Frontal cortex (tissue), 4 donors: ENCODE data around the gene GOLIM4. TPM values are rescaled to one million over a fixed set of nuclear protein-coding genes. Genes with fewer than 3 reads are reported as not detected.
"Not testable (repeated sequence)": the region's sequence is repeated elsewhere in the genome, so short reads cannot be mapped to it uniquely, and the experiment has no call there.

Experiments used
- DNase-seq, 2 donors: peaks; one replicate each; pipeline ENCODE4 v3.0.0; 2012; ENCODE audit warnings: low spot score in 2 of 2
- FAIRE-seq: peaks from 2 replicates; lab custom pipeline; 2012; peaks lifted over from hg19 to GRCh38; lab: Jason Lieb, UNC
- total RNA-seq: library from RNA; depleted of rRNA; stranded (reverse); fragments of >200 nt; gene quantifications from one replicate; pipeline ENCODE4 v1.2.3, GENCODE V29; 2014
- donor health status: control.
- donor health status: control.
- donor health status: control.

The GOLIM4 gene
- total RNA-seq, 1 donor from 2014 or later: 17.5 TPM

- DNase-seq: no peak
- no peak for FAIRE-seq
Measured at GRCh38 chr3:168081171-168081771, 14.5 kb downstream of the GOLIM4 start.

DNA sequence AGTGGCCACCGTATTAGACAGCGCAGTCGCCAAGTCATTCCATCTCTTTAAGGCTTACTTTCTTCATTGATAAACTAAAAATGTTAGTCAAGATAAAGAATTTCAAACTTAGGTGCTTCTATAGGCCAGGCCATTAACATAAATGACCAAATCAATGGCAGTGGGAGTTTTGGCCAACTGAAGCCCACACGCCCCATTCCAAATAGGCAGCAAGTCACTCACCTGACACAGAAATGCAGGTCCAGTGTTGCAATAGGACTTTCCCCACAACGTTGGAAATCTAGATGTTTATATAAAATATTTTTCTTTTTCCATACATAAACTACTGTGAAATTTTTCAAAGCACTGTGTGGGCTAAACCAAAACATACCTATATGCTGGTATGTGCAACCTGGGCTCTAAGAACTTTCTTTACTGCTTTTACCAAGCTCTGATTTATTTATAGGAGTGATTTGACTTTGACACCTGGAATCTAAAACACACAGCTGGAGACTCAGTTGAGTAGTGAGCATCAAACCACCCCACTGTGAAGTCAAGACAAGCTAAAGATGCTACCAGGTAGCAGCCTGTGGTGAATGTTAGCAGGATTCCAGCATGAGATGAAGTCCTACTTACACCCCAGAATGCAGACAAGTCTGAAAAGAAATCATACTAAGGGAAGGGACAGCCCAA, 15.1 kb downstream of the GOLIM4 start:
- no peak for DNase-seq
- FAIRE-seq: no peak

DNA sequence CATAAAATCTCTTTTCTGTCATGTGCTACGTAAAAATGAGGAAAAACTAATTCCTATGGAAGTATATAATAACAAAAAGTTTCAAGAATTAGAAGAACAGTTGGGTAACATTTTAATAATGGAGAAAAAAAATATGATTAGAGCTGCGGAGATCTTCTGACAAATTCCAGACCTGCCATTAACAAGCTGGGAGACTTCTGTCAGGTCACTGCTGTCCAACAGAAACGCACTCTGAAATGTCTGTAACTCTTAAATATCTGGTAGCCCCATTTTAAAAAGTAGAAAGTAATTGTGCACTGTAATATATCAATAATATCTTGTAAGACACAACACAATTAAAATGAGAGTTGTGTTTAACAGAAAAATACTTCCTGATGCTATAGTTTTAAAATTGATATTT, 15.7 kb downstream of the GOLIM4 start:
- FAIRE-seq (no peak), DNase-seq (no peak)

GRCh38 chr3:168077091-168077490, 18.6 kb downstream of the GOLIM4 start:
- FAIRE-seq: no peak
- no peak for DNase-seq

DNA sequence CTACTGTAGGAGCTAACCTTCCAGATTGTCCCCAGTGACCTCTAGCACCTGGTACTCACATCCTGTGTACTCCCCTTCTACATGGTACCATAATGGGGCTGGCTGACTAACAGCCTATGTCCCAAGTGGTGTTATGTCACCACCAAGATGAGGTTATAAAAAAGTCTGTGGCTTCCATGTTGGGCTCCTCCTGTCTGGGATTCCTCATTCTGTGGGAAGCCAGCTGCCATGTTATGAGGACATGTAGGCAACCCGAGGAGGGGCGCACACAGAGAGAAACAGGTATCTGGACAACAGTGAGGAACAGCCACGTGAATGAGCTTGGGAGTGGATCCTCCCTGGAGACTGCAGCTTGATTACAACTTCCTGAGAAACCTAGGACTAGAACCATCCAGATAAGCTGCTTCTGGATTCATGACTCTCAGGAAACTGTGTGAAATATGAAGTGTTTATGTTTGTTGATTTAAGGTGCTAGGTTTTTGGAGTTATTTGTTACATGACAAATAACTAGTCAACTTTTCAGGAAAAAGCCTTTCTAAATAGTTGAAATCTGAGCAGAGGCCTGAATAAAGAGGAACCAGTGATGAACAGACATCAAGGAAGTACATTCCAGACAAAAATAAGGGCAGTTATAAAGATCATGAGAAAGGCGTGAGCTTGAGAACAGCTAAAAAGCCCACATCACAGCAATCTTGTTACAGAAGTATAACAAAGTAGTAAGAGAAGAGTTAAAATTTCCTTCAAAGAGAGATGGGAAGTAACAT, 21.7 kb downstream of the GOLIM4 start:
- DNase-seq (no peak), FAIRE-seq (no peak)

GRCh38 chr3:168072323-168072650, 23.4 kb downstream of the GOLIM4 start:
- DNase-seq (no peak), FAIRE-seq (no peak)

DNA sequence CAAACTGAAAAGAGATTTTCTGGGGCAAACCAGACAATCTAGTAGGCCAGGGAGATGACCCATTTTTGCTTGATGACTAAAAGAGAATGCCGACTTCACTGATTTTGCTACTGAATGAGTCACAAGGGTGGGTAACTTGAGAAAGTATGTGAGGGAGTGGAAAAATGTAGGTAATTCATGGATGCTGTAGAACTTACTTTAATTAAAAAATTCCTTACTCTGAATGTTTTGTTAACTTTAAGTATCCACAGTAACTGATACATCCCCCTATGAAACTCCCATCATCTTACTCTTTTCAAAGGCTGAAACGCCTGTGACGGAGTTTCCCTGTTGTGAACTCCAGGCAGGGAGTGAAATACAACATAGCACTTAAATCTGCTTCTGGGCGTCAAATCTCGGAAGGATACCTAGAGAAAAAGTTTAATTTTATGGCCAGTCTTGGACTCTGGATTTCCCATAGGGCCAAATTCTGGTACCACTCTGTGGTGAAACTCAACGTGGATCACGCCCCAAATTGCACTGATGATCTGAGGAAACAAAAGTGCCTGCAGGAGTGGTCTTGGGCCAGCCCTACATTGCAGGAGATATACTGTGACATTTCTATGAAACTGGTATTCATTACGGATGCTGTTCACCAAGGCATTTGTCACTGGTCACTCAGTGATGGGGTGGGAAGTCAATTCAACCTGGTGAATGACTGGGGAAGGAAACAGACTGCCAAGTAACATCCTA, 24.0 kb downstream of the GOLIM4 start:
- FAIRE-seq (no peak), DNase-seq (no peak)

DNA sequence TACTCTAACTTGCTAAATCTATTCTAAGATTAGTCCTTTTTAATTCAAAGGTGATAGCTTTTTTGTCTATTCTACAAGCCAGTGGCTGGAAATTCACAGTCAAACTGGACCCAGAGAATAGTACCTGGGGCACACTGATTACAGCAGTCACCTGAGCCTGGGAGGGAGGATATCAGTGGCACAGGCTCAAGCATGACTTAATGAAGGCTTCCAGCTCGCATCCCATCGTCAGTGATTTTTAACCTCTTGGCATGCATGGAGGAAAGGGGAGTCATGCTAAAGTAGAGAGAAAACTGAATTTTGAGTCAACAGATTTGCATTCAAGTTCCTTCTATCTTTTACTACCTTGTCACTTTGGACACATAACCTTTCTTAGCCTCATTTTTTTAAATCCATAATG, 24.8 kb downstream of the GOLIM4 start:
- DNase-seq: no peak
- no peak for FAIRE-seq

DNA sequence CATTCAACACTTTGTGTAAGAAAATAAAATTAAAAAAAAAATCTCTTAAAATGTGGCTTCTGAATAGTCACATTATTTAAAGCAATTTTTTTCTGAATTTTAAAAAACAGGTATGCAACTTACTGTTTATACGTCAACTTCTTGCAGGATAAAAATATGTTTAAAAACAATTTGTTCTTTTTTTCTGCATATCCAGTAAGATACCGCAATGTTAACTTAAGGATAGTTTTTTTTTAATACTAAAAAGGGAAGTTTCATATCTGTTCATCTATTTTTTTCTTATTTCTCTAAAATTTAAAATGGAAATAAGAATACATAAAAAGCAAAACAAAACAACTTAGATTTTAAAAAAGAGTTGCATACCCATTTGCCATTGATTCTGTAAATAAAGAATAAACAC, 27.4 kb downstream of the GOLIM4 start:
- peak; percentile 56 for FAIRE-seq
- DNase-seq: no peak

DNA sequence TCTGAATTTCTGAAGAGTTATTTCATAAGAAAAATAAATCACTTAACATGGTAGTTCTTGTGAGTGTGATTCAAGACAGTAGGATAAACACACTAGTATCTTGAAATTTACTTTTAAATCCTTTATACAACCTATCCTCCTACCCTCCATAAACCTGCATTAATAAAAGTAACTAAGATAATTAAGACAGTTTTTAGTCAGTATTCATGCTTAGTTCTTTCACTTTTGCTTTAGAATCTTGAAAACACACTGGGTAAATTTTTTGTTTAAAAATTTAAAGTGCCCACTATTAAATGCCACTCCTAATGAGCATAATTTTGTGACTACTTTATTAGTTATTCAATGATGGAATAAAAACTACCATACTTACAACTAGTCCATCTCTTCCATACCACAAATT, 28.8 kb downstream of the GOLIM4 start:
- no peak for FAIRE-seq

GRCh38 chr3:168065569-168065968, 30.2 kb downstream of the GOLIM4 start:
- FAIRE-seq: no peak

More for the DNA sequence above, 28.8 kb downstream of the GOLIM4 start:
- DNase-seq: no peak

GRCh38 chr3:168063122-168063521, 32.6 kb downstream of the GOLIM4 start:
- DNase-seq (no peak), FAIRE-seq (no peak)

More at GRCh38 chr3:168065569-168065968, 30.2 kb downstream of the GOLIM4 start:
- no peak for DNase-seq

GRCh38 chr3:168062679-168063078, 33.0 kb downstream of the GOLIM4 start:
- FAIRE-seq: no peak
- no peak for DNase-seq

- FAIRE-seq: no peak
- no peak for DNase-seq
Measured at GRCh38 chr3:168061332-168061996, 34.3 kb downstream of the GOLIM4 start.

DNA sequence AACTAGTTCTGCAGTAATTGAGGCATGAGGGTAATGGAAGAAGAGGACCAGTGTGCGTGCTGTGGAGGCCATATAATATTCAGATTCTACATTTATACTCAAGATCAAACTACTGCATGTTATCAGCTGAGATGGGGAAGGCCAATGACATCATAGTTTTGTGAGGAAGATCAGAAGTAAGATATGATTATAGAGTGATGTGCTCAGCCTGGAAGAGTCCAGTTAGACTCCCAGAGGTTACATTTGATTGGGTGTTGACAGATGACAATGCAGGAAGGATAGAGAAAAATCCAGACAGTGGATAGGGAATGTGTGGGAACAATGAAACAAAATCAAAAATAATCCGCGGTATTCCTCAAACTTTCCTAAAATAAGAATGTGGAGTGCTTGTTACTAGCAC, 35.4 kb downstream of the GOLIM4 start:
- DNase-seq (no peak), FAIRE-seq (no peak)

GRCh38 chr3:168058481-168058880, 37.2 kb downstream of the GOLIM4 start:
- DNase-seq (no peak), FAIRE-seq (no peak)

DNA sequence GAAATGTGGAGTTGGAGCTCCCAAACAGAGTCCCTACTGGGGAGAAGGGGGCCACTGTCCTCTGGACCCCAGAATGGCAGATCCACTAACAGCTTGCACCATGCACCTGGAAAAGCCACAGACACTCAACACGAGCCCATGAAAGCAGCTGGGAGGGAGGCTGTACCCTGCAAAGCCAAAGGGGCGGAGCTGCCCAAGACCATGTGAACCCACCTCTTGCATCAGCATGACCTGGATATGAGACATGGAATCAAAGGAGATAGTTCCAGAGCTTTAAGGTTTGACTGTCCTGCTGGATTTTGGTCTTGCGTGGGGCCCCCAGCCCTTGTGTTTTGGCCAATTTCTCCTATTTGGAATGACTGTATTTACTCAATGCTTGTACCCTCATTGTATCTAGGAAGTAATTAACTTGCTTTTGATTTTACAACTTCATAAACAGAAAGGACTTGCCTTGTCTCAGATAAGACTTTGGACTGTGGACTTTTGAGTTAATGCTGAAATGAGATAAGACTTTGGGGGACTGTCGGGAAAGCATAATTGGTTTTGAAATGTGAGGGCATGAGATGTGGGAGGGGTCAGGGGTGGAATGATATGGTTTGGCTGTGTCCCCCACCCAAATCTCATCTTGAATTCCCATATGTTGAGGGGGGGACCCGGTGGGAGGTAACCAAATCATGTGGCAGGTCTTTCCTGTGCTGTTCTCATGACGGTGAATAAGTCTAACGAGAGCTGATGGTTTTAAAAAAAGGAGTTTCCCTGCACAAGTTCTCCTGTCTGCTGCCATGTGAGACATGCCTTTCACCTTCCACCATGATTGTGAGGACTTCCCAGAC, 39.1 kb downstream of the GOLIM4 start:
- not testable (repeated sequence) for DNase-seq, FAIRE-seq

- DNase-seq: no peak
- no peak for FAIRE-seq
Measured at GRCh38 chr3:168054447-168054846, 41.3 kb downstream of the GOLIM4 start.

- FAIRE-seq: no peak
Measured at GRCh38 chr3:168053115-168053514, 42.6 kb downstream of the GOLIM4 start.

More at GRCh38 chr3:168053115-168053514, 42.6 kb downstream of the GOLIM4 start:
- no peak for DNase-seq
